Islet of Langerhans (tissue), 1 donor: ENCODE results near the gene PIK3R5.

Experiments used
- FAIRE-seq: peaks from one replicate; lab custom pipeline; 2011; peaks lifted over from hg19 to GRCh38; lab: Jason Lieb, UNC

Gene PIK3R5

GRCh38 chr17:8831234-8831849 is 134.2 kb downstream of the PIK3R5 start:
- FAIRE-seq: no peak

DNA sequence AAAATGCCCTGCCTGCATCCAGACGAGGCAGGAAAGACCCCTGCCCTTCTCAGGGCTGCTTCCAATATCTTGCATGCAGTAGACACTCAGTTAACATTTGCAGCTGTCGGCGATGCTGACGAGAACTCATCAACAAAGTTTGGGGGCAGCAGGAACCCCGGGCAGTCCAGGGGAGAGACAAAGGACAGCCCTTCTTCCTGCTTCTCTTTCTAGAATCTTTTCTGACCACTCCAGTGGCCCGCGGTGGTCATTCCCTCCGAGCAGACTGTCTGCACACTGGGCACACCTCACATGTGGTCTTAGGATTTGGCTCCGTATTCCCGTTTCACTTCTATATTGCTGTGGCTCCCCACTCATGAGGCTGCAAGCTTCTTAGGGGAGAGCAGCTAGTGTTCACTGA is 135.4 kb downstream of the PIK3R5 start:
- no peak for FAIRE-seq

GRCh38 chr17:8829036-8829941 is 136.2 kb downstream of the PIK3R5 start:
- no peak for FAIRE-seq
